ENCODE measurements around the gene REN.
A peak's percentile ranks its signal among the peaks of the same experiment; 100 is the strongest.

The REN gene

DNA sequence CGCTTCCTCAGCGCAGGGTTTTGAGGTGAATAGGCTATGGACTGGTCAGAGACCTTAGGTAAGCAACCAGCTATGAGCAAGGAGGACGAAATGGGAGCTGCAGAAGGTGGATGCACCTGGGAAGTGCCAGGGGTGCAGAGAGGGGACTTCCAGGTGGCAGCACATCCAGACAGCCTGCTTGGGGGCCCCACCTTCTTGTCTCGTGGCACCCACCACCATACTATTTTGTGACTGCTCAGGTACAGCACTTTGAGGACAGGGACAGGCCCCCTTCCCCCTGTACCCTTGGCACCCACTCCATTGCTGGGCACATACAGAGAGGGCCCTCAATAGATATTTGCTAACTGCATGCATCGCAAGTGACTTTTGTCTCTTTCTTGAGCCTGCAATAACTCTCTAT, 30.9 kb upstream of the REN start:
- ATAC-seq (ENCODE audit: low read depth) (no peak), DNase-seq (ENCODE audit: low spot score in 2 of 2) (no peak)
- peaks cover 5% of the 10 kb centered on the region for H3K4me1 Mint-ChIP-seq
- no peak overlapping the region for H3K27ac Mint-ChIP-seq
- peaks cover 19% of the 10 kb centered on the region for H3K27me3 Mint-ChIP-seq
- H3K36me3 Mint-ChIP-seq = no peaks in the 10 kb centered on the region
- H3K4me3 Mint-ChIP-seq = no peak overlapping the region
- no peaks in the 10 kb centered on the region for H3K9me3 Mint-ChIP-seq

- DNase-seq (ENCODE audit: low spot score in 2 of 2) (no peak), ATAC-seq (ENCODE audit: low read depth) (no peak)
- Mint-ChIP-seq H3K36me3 (no peaks in the 10 kb centered on the region), H3K4me1 (peaks cover 5% of the 10 kb centered on the region), H3K27ac (no peak within 1 kb of the TSS), H3K4me3 (no peak within 1 kb of the TSS), H3K27me3 (peaks cover 22% of the 10 kb centered on the region), H3K9me3 (no peaks in the 10 kb centered on the region)
Observed at GRCh38 chr1:204196068-204196795, 30.1 kb upstream of the REN start, which contains the start of gene KISS1. Gene KISS1, minus strand, starts transcription at chr1:204196491. Its CDS starts 3,615 bp downstream, at chr1:204192876.

DNA sequence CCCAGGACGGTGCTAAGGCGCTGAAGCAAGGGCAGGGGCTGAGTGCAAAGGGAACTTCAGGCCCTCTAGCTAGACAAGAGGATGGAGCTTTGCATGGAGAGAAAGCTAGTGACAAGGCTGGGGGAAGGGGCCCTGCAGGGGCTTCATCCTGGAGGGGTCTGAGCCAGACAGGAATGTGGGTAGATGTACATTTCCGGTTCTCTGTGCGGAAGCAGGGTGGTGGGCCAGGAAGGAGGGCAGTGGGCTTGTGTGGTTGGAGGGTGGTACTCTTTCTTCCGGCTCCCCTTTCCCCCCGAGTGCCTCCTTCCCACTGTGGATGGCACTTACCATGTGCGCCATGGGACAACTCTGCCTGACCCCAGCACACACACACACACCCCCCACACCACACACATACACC, 28.6 kb upstream of the REN start:
- Mint-ChIP-seq H3K4me3 (no peak overlapping the region), H3K27ac (no peak overlapping the region)

GRCh38 chr1:204194080-204194479, 27.9 kb upstream of the REN start:
- H3K27ac Mint-ChIP-seq = no peak overlapping the region
- H3K4me1 Mint-ChIP-seq = peaks cover 5% of the 10 kb centered on the region
- H3K36me3 Mint-ChIP-seq = no peaks in the 10 kb centered on the region
- H3K27me3 Mint-ChIP-seq = peaks cover 21% of the 10 kb centered on the region
- ATAC-seq (ENCODE audit: low read depth) (no peak), DNase-seq (ENCODE audit: low spot score in 2 of 2) (no peak)
- H3K4me3 Mint-ChIP-seq = no peak overlapping the region
- H3K9me3 Mint-ChIP-seq = no peaks in the 10 kb centered on the region

More for the DNA sequence above, 28.6 kb upstream of the REN start:
- Mint-ChIP-seq H3K4me1 (peaks cover 5% of the 10 kb centered on the region), H3K9me3 (no peaks in the 10 kb centered on the region), H3K27me3 (peaks cover 16% of the 10 kb centered on the region), H3K36me3 (no peaks in the 10 kb centered on the region)
- ATAC-seq (ENCODE audit: low read depth) (no peak), DNase-seq (ENCODE audit: low spot score in 2 of 2) (no peak)

DNA sequence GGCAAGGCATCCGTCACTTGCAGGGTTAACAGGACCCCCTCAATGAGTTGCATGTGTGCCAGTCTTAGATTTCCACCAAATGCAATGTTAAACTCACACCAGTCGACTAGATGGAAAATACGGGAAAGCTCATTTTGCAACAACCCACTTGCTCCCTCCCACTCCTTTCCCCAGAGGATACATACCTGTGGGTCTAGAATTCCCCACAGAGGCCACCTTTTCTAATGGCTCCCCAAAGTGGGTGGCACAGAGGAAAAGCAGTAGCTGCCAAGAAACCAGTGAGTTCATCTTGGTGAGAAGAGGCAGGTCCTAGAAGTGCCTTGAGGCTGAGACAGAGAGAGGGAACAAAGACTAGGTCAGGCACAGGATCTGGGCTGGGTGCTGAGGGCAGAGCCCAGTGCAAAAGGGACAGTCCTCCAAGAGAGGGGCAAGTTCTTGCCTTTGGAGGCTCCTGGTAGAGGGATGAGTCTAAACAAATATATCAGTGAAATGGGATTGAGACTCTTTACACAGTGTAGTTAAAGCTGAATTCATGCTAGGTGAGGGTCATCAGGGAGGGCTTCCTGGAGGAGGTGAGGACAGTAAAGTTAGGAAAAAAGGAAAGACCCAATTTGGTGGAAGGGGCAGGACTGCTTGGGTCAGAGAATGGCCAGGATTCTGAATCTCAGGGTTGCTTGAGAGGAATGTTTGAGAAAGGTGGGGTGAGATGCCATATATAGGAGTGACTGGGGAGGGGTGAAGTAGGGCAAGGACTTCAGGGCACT, 26.6 kb upstream of the REN start:
- no peaks in the 10 kb centered on the region for H3K9me3 Mint-ChIP-seq
- DNase-seq (ENCODE audit: low spot score in 2 of 2) = no peak
- peaks cover 5% of the 10 kb centered on the region for H3K4me1 Mint-ChIP-seq
- H3K27ac Mint-ChIP-seq = no peak overlapping the region
- ATAC-seq (ENCODE audit: low read depth) = no peak
- no peaks in the 10 kb centered on the region for H3K36me3 Mint-ChIP-seq
- H3K27me3 Mint-ChIP-seq = peaks cover 30% of the 10 kb centered on the region
- no peak overlapping the region for H3K4me3 Mint-ChIP-seq

DNA sequence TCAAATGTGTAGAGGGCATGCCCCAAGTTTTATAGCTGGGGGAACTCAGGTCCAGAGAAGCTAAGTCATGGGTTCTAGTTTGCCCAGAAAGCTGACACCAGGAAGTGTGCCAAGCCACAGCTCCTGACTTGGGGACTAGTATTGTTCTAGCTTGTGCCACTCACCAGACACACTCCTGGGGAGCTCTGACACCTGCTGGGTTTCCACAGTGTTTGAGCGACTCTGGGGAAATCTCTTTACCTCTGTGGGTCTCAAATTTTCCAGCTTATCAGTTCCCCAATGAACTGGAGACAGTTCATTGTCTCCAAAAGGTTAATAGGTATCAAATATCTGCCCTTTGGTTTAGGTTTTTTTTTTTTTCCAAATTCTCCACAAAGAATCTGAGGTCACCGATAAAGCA, 25.9 kb upstream of the REN start:
- DNase-seq (ENCODE audit: low spot score in 2 of 2) (no peak), ATAC-seq (ENCODE audit: low read depth) (no peak)
- Mint-ChIP-seq H3K4me1 (peaks cover 5% of the 10 kb centered on the region), H3K27me3 (peaks cover 35% of the 10 kb centered on the region), H3K4me3 (no peak overlapping the region), H3K27ac (no peak overlapping the region), H3K9me3 (no peaks in the 10 kb centered on the region), H3K36me3 (no peaks in the 10 kb centered on the region)

- no peak overlapping the region for H3K4me3 Mint-ChIP-seq
- ATAC-seq (ENCODE audit: low read depth) (no peak), DNase-seq (ENCODE audit: low spot score in 2 of 2) (no peak)
- H3K36me3 Mint-ChIP-seq = no peaks in the 10 kb centered on the region
- H3K9me3 Mint-ChIP-seq = no peaks in the 10 kb centered on the region
- peaks cover 5% of the 10 kb centered on the region for H3K4me1 Mint-ChIP-seq
- H3K27me3 Mint-ChIP-seq = peaks cover 38% of the 10 kb centered on the region
- no peak overlapping the region for H3K27ac Mint-ChIP-seq
Observed at GRCh38 chr1:204191456-204191855, 25.3 kb upstream of the REN start.

DNA sequence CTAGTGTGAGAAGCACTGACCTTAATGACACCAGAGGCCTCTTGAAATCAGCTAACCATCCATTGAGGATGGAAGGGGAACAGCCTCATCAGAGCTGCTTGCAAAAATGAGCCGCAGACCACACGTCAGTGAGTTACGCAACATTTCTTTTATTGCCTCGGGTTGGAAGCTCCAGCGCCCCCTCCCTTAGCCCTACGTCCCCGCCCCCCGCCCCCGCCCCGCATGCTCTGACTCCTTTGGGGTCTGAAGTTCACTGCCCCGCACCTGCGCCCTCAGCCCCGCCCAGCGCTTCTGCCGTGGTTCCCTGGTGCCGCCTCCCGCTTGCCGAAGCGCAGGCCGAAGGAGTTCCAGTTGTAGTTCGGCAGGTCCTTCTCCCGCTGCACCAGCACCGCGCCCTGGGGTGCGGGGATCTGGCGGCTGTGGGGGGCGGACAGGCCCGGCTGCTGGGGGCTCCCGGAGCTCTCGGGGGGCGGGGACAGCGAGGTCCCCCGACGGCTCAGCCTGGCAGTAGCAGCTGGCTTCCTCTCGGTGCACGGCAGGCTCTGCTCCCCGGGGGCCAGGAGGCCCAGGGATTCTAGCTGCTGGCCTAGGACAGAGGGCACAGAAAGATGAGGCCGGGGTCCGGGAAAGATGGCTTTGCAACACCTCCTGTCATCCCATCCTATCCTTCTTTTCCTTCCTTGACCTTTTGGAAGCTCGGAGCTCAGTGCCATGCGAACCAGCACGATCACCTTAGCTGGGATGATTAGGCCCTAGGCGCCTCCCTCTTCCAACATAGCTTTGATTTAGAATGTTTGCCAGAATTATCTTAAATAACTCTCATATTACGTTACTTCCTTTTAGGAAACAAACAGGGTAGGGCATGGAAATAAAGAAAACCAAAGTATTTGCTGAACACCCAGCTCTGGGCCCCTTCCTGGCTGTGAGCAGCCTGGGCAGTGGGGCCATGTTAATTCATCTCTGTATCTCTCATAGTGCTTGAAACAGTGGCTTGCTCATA, 24.4 kb upstream of the REN start:
- no peak overlapping the region for H3K4me3 Mint-ChIP-seq
- H3K4me1 Mint-ChIP-seq = peaks cover 5% of the 10 kb centered on the region
- DNase-seq (ENCODE audit: low spot score in 2 of 2) = peak in 1 of 2 donors; percentile 19
- no peaks in the 10 kb centered on the region for H3K36me3 Mint-ChIP-seq
- peak; percentile 22 for ATAC-seq (ENCODE audit: low read depth)
- no peak overlapping the region for H3K27ac Mint-ChIP-seq
- peaks cover 38% of the 10 kb centered on the region for H3K27me3 Mint-ChIP-seq
- no peaks in the 10 kb centered on the region for H3K9me3 Mint-ChIP-seq

GRCh38 chr1:204188959-204189639, 23.0 kb upstream of the REN start:
- Mint-ChIP-seq H3K27ac (peak overlapping the region; percentile 25), H3K4me1 (no peaks in the 10 kb centered on the region), H3K4me3 (no peak overlapping the region), H3K27me3 (peaks cover 33% of the 10 kb centered on the region), H3K36me3 (no peaks in the 10 kb centered on the region), H3K9me3 (no peaks in the 10 kb centered on the region)
- ATAC-seq (ENCODE audit: low read depth) (peak; percentile 72), DNase-seq (ENCODE audit: low spot score in 2 of 2) (no peak)

DNA sequence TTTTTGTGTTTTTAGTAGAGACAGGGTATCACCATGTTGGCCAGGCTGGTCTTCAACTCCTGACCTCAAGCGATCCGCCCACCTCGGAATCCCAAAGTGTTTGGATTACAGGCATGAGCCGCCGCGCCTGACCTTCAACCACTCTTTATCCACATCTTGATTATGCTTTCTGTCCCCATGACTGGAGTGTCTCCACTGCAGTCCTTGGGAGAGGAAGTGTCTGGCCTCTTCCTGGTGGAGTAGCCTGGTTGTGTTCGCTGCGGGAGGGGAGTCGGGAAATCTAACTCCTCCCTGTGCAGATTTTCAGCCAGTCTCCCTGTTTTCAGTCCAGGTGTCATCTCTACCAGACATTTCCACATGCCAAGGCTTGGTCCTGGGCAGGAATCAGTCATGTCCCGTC, 20.5 kb upstream of the REN start:
- Mint-ChIP-seq H3K4me3 (no peak overlapping the region), H3K4me1 (no peaks in the 10 kb centered on the region), H3K27ac (no peak overlapping the region), H3K9me3 (no peaks in the 10 kb centered on the region), H3K27me3 (peaks cover 27% of the 10 kb centered on the region), H3K36me3 (no peaks in the 10 kb centered on the region)
- no peak for ATAC-seq (ENCODE audit: low read depth)
- no peak for DNase-seq (ENCODE audit: low spot score in 2 of 2)

- no peaks in the 10 kb centered on the region for H3K9me3 Mint-ChIP-seq
- ATAC-seq (ENCODE audit: low read depth) (no peak), DNase-seq (ENCODE audit: low spot score in 2 of 2) (no peak)
- H3K27me3 Mint-ChIP-seq = no peaks in the 10 kb centered on the region
- no peaks in the 10 kb centered on the region for H3K4me1 Mint-ChIP-seq
- no peak overlapping the region for H3K27ac Mint-ChIP-seq
- no peak overlapping the region for H3K4me3 Mint-ChIP-seq
- H3K36me3 Mint-ChIP-seq = no peaks in the 10 kb centered on the region
Observed at GRCh38 chr1:204181116-204181515, 15.0 kb upstream of the REN start.

DNA sequence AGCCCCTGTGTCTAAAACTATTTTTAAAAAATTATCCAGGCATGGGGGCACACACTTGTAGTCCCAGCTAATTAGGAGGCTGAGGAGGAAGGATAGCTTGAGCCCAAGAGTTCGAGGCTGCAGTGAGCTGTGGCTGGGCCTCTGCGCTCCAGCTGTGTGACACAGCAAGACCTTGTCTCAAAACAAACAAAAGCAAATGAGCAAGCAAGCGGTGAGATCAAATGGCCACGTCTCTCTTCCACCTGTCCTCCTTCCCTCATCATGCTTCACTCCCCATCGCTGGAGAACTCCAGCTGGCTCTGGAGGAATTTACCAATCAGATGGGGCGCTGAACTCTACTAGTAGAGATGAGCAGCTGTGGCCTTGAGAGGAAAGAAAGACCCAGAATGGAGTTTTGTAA, 14.0 kb upstream of the REN start:
- H3K4me3 Mint-ChIP-seq = no peak overlapping the region
- no peaks in the 10 kb centered on the region for H3K9me3 Mint-ChIP-seq
- no peaks in the 10 kb centered on the region for H3K27me3 Mint-ChIP-seq
- no peaks in the 10 kb centered on the region for H3K36me3 Mint-ChIP-seq
- DNase-seq (ENCODE audit: low spot score in 2 of 2) = no peak
- H3K27ac Mint-ChIP-seq = no peak overlapping the region
- H3K4me1 Mint-ChIP-seq = no peaks in the 10 kb centered on the region
- no peak for ATAC-seq (ENCODE audit: low read depth)

GRCh38 chr1:204178487-204179281, 12.5 kb upstream of the REN start:
- H3K4me1 Mint-ChIP-seq = no peaks in the 10 kb centered on the region
- no peak overlapping the region for H3K27ac Mint-ChIP-seq
- peaks cover under 1% of the 10 kb centered on the region for H3K36me3 Mint-ChIP-seq
- DNase-seq (ENCODE audit: low spot score in 2 of 2) = no peak
- peaks cover under 1% of the 10 kb centered on the region for H3K9me3 Mint-ChIP-seq
- H3K4me3 Mint-ChIP-seq = no peak overlapping the region
- no peak for ATAC-seq (ENCODE audit: low read depth)
- H3K27me3 Mint-ChIP-seq = peaks cover 4% of the 10 kb centered on the region

Data from memory B cell (primary cell).